Measurements from ENCODE around the gene SF3A2.
"Not testable (repeated sequence)": the region's sequence is repeated elsewhere in the genome, so short reads cannot be mapped to it uniquely, and the experiment has no call there.

The SF3A2 gene

GRCh38 chr19:2195361-2195760, 41.3 kb upstream of the SF3A2 start:
- Histone ChIP-seq H3K9me3 (ENCODE audit: control insufficient read depth, low read length) (no peaks in the 10 kb centered on the region), H3K4me3 (ENCODE audit: insufficient read depth, low read depth, low read length, poor library complexity, severe bottlenecking) (no peak overlapping the region), H3K36me3 (ENCODE audit: control insufficient read depth, insufficient read depth, low read length) (peaks cover 41% of the 10 kb centered on the region), H3K27ac (ENCODE audit: insufficient read depth, low read length, poor library complexity, severe bottlenecking) (no peak overlapping the region), H3K27me3 (replicated peaks; ENCODE audit: control insufficient read depth, insufficient read depth, low read length, poor library complexity, severe bottlenecking) (no peaks in the 10 kb centered on the region), H3K4me1 (ENCODE audit: control insufficient read depth, insufficient read depth, low read length, poor library complexity, severe bottlenecking) (no peaks in the 10 kb centered on the region)
- no peak for DNase-seq

- Histone ChIP-seq H3K9me3 (ENCODE audit: control insufficient read depth, low read length) (no peaks in the 10 kb centered on the region), H3K27me3 (replicated peaks; ENCODE audit: control insufficient read depth, insufficient read depth, low read length, poor library complexity, severe bottlenecking) (no peaks in the 10 kb centered on the region), H3K4me1 (ENCODE audit: control insufficient read depth, insufficient read depth, low read length, poor library complexity, severe bottlenecking) (no peaks in the 10 kb centered on the region), H3K4me3 (ENCODE audit: insufficient read depth, low read depth, low read length, poor library complexity, severe bottlenecking) (no peak overlapping the region), H3K36me3 (ENCODE audit: control insufficient read depth, insufficient read depth, low read length) (peaks cover 37% of the 10 kb centered on the region), H3K27ac (ENCODE audit: insufficient read depth, low read length, poor library complexity, severe bottlenecking) (no peak overlapping the region)
- DNase-seq: no peak
Observed at GRCh38 chr19:2195914-2196313, 40.7 kb upstream of the SF3A2 start.

- H3K4me3 ChIP-seq (ENCODE audit: insufficient read depth, low read depth, low read length, poor library complexity, severe bottlenecking): no peak overlapping the region
- DNase-seq: no peak
- H3K27ac ChIP-seq (ENCODE audit: insufficient read depth, low read length, poor library complexity, severe bottlenecking): no peak overlapping the region
- no peaks in the 10 kb centered on the region for H3K4me1 ChIP-seq (ENCODE audit: control insufficient read depth, insufficient read depth, low read length, poor library complexity, severe bottlenecking)
- H3K27me3 ChIP-seq (replicated peaks; ENCODE audit: control insufficient read depth, insufficient read depth, low read length, poor library complexity, severe bottlenecking): no peaks in the 10 kb centered on the region
- no peaks in the 10 kb centered on the region for H3K9me3 ChIP-seq (ENCODE audit: control insufficient read depth, low read length)
- peaks cover 34% of the 10 kb centered on the region for H3K36me3 ChIP-seq (ENCODE audit: control insufficient read depth, insufficient read depth, low read length)
Observed at GRCh38 chr19:2197270-2197669, 39.4 kb upstream of the SF3A2 start.

GRCh38 chr19:2198317-2198716, 38.3 kb upstream of the SF3A2 start:
- H3K4me1 ChIP-seq (ENCODE audit: control insufficient read depth, insufficient read depth, low read length, poor library complexity, severe bottlenecking): no peaks in the 10 kb centered on the region
- H3K27me3 ChIP-seq (replicated peaks; ENCODE audit: control insufficient read depth, insufficient read depth, low read length, poor library complexity, severe bottlenecking): no peaks in the 10 kb centered on the region
- no peaks in the 10 kb centered on the region for H3K9me3 ChIP-seq (ENCODE audit: control insufficient read depth, low read length)
- H3K27ac ChIP-seq (ENCODE audit: insufficient read depth, low read length, poor library complexity, severe bottlenecking): no peak overlapping the region
- H3K36me3 ChIP-seq (ENCODE audit: control insufficient read depth, insufficient read depth, low read length): peaks cover 26% of the 10 kb centered on the region
- no peak for DNase-seq
- H3K4me3 ChIP-seq (ENCODE audit: insufficient read depth, low read depth, low read length, poor library complexity, severe bottlenecking): no peak overlapping the region

GRCh38 chr19:2199215-2199614, 37.4 kb upstream of the SF3A2 start:
- no peak for DNase-seq
- Histone ChIP-seq H3K4me1 (ENCODE audit: control insufficient read depth, insufficient read depth, low read length, poor library complexity, severe bottlenecking) (no peaks in the 10 kb centered on the region), H3K9me3 (ENCODE audit: control insufficient read depth, low read length) (no peaks in the 10 kb centered on the region), H3K27me3 (replicated peaks; ENCODE audit: control insufficient read depth, insufficient read depth, low read length, poor library complexity, severe bottlenecking) (no peaks in the 10 kb centered on the region), H3K36me3 (ENCODE audit: control insufficient read depth, insufficient read depth, low read length) (peaks cover 25% of the 10 kb centered on the region), H3K27ac (ENCODE audit: insufficient read depth, low read length, poor library complexity, severe bottlenecking) (no peak overlapping the region), H3K4me3 (ENCODE audit: insufficient read depth, low read depth, low read length, poor library complexity, severe bottlenecking) (no peak overlapping the region)

- Histone ChIP-seq H3K4me1 (ENCODE audit: control insufficient read depth, insufficient read depth, low read length, poor library complexity, severe bottlenecking) (no peaks in the 10 kb centered on the region), H3K36me3 (ENCODE audit: control insufficient read depth, insufficient read depth, low read length) (peaks cover 20% of the 10 kb centered on the region), H3K4me3 (ENCODE audit: insufficient read depth, low read depth, low read length, poor library complexity, severe bottlenecking) (no peak overlapping the region), H3K27ac (ENCODE audit: insufficient read depth, low read length, poor library complexity, severe bottlenecking) (no peak overlapping the region), H3K9me3 (ENCODE audit: control insufficient read depth, low read length) (no peaks in the 10 kb centered on the region), H3K27me3 (replicated peaks; ENCODE audit: control insufficient read depth, insufficient read depth, low read length, poor library complexity, severe bottlenecking) (no peaks in the 10 kb centered on the region)
- no peak for DNase-seq
Observed at GRCh38 chr19:2199861-2200623, 36.6 kb upstream of the SF3A2 start.

- not testable (repeated sequence) for H3K4me1 ChIP-seq (ENCODE audit: control insufficient read depth, insufficient read depth, low read length, poor library complexity, severe bottlenecking); H3K9me3 ChIP-seq (ENCODE audit: control insufficient read depth, low read length); H3K27ac ChIP-seq (ENCODE audit: insufficient read depth, low read length, poor library complexity, severe bottlenecking); H3K4me3 ChIP-seq (ENCODE audit: insufficient read depth, low read depth, low read length, poor library complexity, severe bottlenecking); DNase-seq; H3K27me3 ChIP-seq (replicated peaks; ENCODE audit: control insufficient read depth, insufficient read depth, low read length, poor library complexity, severe bottlenecking)
- peaks cover 15% of the 10 kb centered on the region for H3K36me3 ChIP-seq (ENCODE audit: control insufficient read depth, insufficient read depth, low read length)
Observed at GRCh38 chr19:2200624-2201294, 35.9 kb upstream of the SF3A2 start.

- no peak for DNase-seq
- peaks cover 15% of the 10 kb centered on the region for H3K36me3 ChIP-seq (ENCODE audit: control insufficient read depth, insufficient read depth, low read length)
Observed at GRCh38 chr19:2201473-2202148, 35.0 kb upstream of the SF3A2 start.

GRCh38 chr19:2202366-2202765, 34.3 kb upstream of the SF3A2 start:
- Histone ChIP-seq H3K27ac (ENCODE audit: insufficient read depth, low read length, poor library complexity, severe bottlenecking) (no peak overlapping the region), H3K36me3 (ENCODE audit: control insufficient read depth, insufficient read depth, low read length) (peaks cover 15% of the 10 kb centered on the region)

More at GRCh38 chr19:2201473-2202148, 35.0 kb upstream of the SF3A2 start:
- H3K9me3 ChIP-seq (ENCODE audit: control insufficient read depth, low read length): no peaks in the 10 kb centered on the region
- H3K4me3 ChIP-seq (ENCODE audit: insufficient read depth, low read depth, low read length, poor library complexity, severe bottlenecking): no peak overlapping the region
- no peak overlapping the region for H3K27ac ChIP-seq (ENCODE audit: insufficient read depth, low read length, poor library complexity, severe bottlenecking)
- H3K4me1 ChIP-seq (ENCODE audit: control insufficient read depth, insufficient read depth, low read length, poor library complexity, severe bottlenecking): no peaks in the 10 kb centered on the region
- no peaks in the 10 kb centered on the region for H3K27me3 ChIP-seq (replicated peaks; ENCODE audit: control insufficient read depth, insufficient read depth, low read length, poor library complexity, severe bottlenecking)

GRCh38 chr19:2207008-2207407, 29.6 kb upstream of the SF3A2 start:
- Histone ChIP-seq H3K4me3 (ENCODE audit: insufficient read depth, low read depth, low read length, poor library complexity, severe bottlenecking) (no peak overlapping the region), H3K9me3 (ENCODE audit: control insufficient read depth, low read length) (no peaks in the 10 kb centered on the region), H3K36me3 (ENCODE audit: control insufficient read depth, insufficient read depth, low read length) (peaks cover 29% of the 10 kb centered on the region), H3K4me1 (ENCODE audit: control insufficient read depth, insufficient read depth, low read length, poor library complexity, severe bottlenecking) (no peaks in the 10 kb centered on the region), H3K27ac (ENCODE audit: insufficient read depth, low read length, poor library complexity, severe bottlenecking) (no peak overlapping the region), H3K27me3 (replicated peaks; ENCODE audit: control insufficient read depth, insufficient read depth, low read length, poor library complexity, severe bottlenecking) (no peaks in the 10 kb centered on the region)
- no peak for DNase-seq

More at GRCh38 chr19:2202366-2202765, 34.3 kb upstream of the SF3A2 start:
- no peaks in the 10 kb centered on the region for H3K27me3 ChIP-seq (replicated peaks; ENCODE audit: control insufficient read depth, insufficient read depth, low read length, poor library complexity, severe bottlenecking)
- no peaks in the 10 kb centered on the region for H3K9me3 ChIP-seq (ENCODE audit: control insufficient read depth, low read length)
- H3K4me1 ChIP-seq (ENCODE audit: control insufficient read depth, insufficient read depth, low read length, poor library complexity, severe bottlenecking): no peaks in the 10 kb centered on the region
- DNase-seq: no peak
- no peak overlapping the region for H3K4me3 ChIP-seq (ENCODE audit: insufficient read depth, low read depth, low read length, poor library complexity, severe bottlenecking)

All from effector memory CD4-positive, alpha-beta T cell (primary cell).